ENCODE data around the gene PACSIN1. TPM values are rescaled to one million over a fixed set of nuclear protein-coding genes. Genes with fewer than 3 reads are reported as not detected.

PACSIN1 gene
- total RNA-seq, 1 experiment from 2014 or later, result 5.0 TPM

DNA sequence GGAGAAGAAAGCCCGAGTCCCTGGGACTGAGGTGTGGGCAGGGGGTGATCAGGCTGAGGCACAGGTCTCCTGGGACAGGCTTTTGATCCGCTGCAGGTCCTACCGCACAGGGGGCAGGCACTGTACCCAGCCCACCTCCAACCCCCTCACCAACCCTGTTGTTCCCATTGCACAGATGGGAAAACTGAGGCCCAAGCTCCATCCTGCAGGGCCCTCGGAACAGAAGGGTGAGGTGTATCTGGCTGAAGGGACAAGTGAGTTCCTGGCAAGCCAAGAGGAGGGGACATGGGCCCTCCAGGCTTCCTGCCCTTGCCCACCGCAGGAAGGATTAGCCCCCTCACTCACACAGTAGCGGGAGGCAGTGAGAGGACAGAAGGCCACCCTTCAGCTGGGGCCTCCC is 106.7 kb downstream of the PACSIN1 start:
- H4K20me1 ChIP-seq (ENCODE audit: insufficient read depth), result no peaks in the 10 kb centered on the region
- H3K79me2 ChIP-seq (ENCODE audit: insufficient read depth, low read length), result no peaks in the 10 kb centered on the region
- ChIA-PET POLR2A (no interaction called here), RAD21 (ENCODE audit: low non-redundant PET in 1 of 2, low total read pairs in 2 of 2, uncharacterized antibody in 2 of 2, unreplicated experiment in 2 of 2) (interaction anchor here in 1 of 2 experiments (1.0 kb wide), 1 partner anchor 36 kb away, joined by 5 read pairs; no protein-coding TSS in a partner anchor), CTCF (no interaction called here)
- no peak for DNase-seq (ENCODE audit: low read depth, low spot score)
- no peak overlapping the region for H3K4me2 ChIP-seq (ENCODE audit: low read length)
- TF ChIP-seq EGR1 (IDR thresholded peaks at IDR 0.05; ENCODE audit: low read depth) (no peak), FOSL1 (IDR thresholded peaks at IDR 0.05; ENCODE audit: low read depth) (no peak), CBX3 (IDR thresholded peaks at IDR 0.05; ENCODE audit: low read depth) (no peak), JUND (IDR thresholded peaks at IDR 0.05) (no peak), ATF3 (IDR thresholded peaks at IDR 0.05) (no peak), RAD21 (IDR thresholded peaks at IDR 0.05; ENCODE audit: low read depth) (no peak), CTCF (IDR thresholded peaks at IDR 0.05 in 2 of 3, conservative IDR thresholded peaks at IDR 0.05 in 1 of 3; ENCODE audit: borderline replicate concordance in 1 of 3, insufficient read depth in 1 of 3, low read depth in 2 of 3, low read length in 2 of 3) (no peak)
- TF ChIP-seq, protein P1, sequence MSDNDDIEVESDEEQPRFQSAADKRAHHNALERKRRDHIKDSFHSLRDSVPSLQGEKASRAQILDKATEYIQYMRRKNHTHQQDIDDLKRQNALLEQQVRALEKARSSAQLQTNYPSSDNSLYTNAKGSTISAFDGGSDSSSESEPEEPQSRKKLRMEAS (IDR thresholded peaks at IDR 0.05), result no peak
- no peaks in the 10 kb centered on the region for H3K36me3 ChIP-seq (ENCODE audit: control insufficient read depth in 1 of 2, insufficient read depth in 2 of 2, low read length in 2 of 2)
- no peaks in the 10 kb centered on the region for H3K9me2 ChIP-seq (ENCODE audit: insufficient read depth)
- intact Hi-C loops (cut with micrococcal nuclease), result no loop called here
- no peak overlapping the region for H3K4me3 ChIP-seq (replicated peaks in 1 of 2; ENCODE audit: low read depth in 1 of 2, low read length in 2 of 2)
- peaks cover 0 to 12% of the 10 kb centered on the region in 2 experiments; a peak in 2 of 4 replicates for H3K4me1 ChIP-seq (ENCODE audit: control insufficient read depth in 1 of 2, insufficient read depth in 2 of 2, low read length in 2 of 2)
- H3K9me3 ChIP-seq (ENCODE audit: control insufficient read depth in 1 of 2, insufficient read depth in 1 of 2, low read depth in 1 of 2, low read length in 2 of 2), result no peaks in the 10 kb centered on the region
- H3K9ac ChIP-seq (ENCODE audit: low read length), result no peak overlapping the region
- BruUV-seq (replicated peaks), result no TSS peak
- H3K27me3 ChIP-seq (ENCODE audit: insufficient read depth, low read length), result no peaks in the 10 kb centered on the region
- ATAC-seq, result no peak
- no peak overlapping the region for H2AFZ ChIP-seq (ENCODE audit: low read depth, low read length, poor library complexity, severe bottlenecking)
- H3K27ac ChIP-seq (ENCODE audit: low read depth, low read length), result no peak overlapping the region
